Lower leg skin (tissue), 4 donors: Measurements from ENCODE around the gene NDRG2. TPM values are rescaled to one million over a fixed set of nuclear protein-coding genes. Genes with fewer than 3 reads are reported as not detected.
A peak's percentile ranks its signal among the peaks of the same experiment; 100 is the strongest.
"Not testable (repeated sequence)": the region's sequence is repeated elsewhere in the genome, so short reads cannot be mapped to it uniquely, and the experiment has no call there.

ENCODE experiments used
- DNase-seq, 2 donors: peaks; one replicate each; pipeline ENCODE4 v3.0.0-alpha.2; 2019; ENCODE audit warnings: low spot score in 2 of 2
- H3K4me3 ChIP-seq: fragments of 200-600 bp; sonication (generic); 2 replicates; pipeline ENCODE4 v1.5.1; 2017; ENCODE audit warnings: mild to moderate bottlenecking, low read depth; ENCODE audit not compliant: poor library complexity, severe bottlenecking
- POLR2A ChIP-seq, 2 donors: fragments of 450-650 bp; IDR thresholded peaks; one replicate each; pipeline ENCODE4 v1.6.1; 2016 to 2017; ENCODE audit warnings: antibody characterized with exemption in 2 of 2, mild to moderate bottlenecking in 1 of 2, moderate library complexity in 1 of 2
- WGBS, 2 donors: methylation state at CpG; one replicate each; pipeline ENCODE4 v1.1.5; 2018; 5-methylcytosine and 5-hydroxymethylcytosine counted together
- intact Hi-C: fragments of 100-400 bp; cut with DNase I; formaldehyde crosslinking; loops from one replicate; pipeline ENCODE4 v1.15.0; 2023; ENCODE audit warnings: low total_unique reads
- total RNA-seq, 4 donors: library from RNA; depleted of rRNA; stranded (reverse); fragments of >200 nt; gene quantifications; one replicate each; pipeline ENCODE4 v1.1.0, GENCODE V29; 2016
- TF ChIP-seq, protein P1 (sequence below), 3 donors: fragments of 450-650 bp; IDR thresholded peaks; one replicate each; pipeline ENCODE4 v1.5.1; 2016; ENCODE audit warnings: antibody characterized with exemption in 3 of 3, mild to moderate bottlenecking in 3 of 3, moderate library complexity in 2 of 3

NDRG2 gene
- total RNA-seq, 4 donors from 2014 or later: 186 to 475 (median 282) TPM

DNA sequence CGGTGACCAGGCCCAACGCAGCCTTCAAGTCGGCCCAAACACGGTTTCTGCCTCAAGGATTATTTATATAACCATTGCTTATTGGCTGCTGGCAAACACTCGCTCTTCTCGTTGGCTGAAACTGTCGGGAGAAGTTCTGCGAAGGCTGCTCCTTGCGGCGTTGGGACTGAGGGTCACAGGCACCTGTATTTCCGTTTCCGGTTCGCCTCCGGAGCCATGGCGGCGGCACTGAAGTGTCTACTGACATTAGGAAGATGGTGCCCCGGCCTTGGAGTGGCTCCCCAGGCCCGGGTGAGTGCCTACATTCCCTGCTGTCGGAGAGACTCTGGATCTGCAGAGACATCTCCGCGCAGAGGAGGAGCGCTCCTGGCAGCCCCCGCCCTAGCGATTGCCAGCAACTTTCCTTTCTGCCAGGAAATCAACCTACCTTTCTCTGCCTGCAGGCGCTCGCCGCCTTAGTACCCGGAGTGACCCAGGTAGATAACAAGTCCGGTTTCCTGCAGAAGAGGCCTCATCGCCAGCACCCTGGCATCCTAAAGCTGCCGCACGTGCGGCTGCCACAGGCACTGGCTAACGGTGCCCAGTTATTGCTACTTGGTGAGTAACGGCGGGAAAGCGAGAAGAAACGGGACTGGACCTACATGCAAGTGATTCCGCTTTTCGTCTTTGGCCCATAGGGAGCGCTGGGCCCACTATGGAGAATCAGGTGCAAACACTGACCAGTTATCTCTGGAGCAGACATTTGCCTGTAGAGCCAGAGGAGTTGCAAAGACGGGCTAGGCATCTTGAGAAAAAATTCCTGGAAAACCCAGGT lies 34.9 kb downstream of the NDRG2 start, which contains the start of gene METTL17:
TSS of gene METTL17 (plus strand) at position 194 of the 814 bp plus-strand sequence. CDS start at position 217, 23 bp downstream.
- TF ChIP-seq, protein P1, sequence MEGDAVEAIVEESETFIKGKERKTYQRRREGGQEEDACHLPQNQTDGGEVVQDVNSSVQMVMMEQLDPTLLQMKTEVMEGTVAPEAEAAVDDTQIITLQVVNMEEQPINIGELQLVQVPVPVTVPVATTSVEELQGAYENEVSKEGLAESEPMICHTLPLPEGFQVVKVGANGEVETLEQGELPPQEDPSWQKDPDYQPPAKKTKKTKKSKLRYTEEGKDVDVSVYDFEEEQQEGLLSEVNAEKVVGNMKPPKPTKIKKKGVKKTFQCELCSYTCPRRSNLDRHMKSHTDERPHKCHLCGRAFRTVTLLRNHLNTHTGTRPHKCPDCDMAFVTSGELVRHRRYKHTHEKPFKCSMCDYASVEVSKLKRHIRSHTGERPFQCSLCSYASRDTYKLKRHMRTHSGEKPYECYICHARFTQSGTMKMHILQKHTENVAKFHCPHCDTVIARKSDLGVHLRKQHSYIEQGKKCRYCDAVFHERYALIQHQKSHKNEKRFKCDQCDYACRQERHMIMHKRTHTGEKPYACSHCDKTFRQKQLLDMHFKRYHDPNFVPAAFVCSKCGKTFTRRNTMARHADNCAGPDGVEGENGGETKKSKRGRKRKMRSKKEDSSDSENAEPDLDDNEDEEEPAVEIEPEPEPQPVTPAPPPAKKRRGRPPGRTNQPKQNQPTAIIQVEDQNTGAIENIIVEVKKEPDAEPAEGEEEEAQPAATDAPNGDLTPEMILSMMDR (IDR thresholded peaks at IDR 0.05): no peak
- TF ChIP-seq POLR2A (IDR thresholded peaks at IDR 0.05): no peak
- peak within 1 kb of the TSS; percentile 59 for H3K4me3 ChIP-seq
- intact Hi-C loops: no loop called here
- peak; percentile 95 to 98 for DNase-seq
- WGBS, 2 donors: 0 to 1% methylated on average over 40 to 41 of the region's 42 CpGs

GRCh38 chr14:20989471-20989786 lies 35.4 kb downstream of the NDRG2 start:
- intact Hi-C loops: no loop called here
- no peak for DNase-seq
- 0 to 1% methylated on average over 11 of the region's 11 CpGs for WGBS, 2 donors
- TF ChIP-seq POLR2A (IDR thresholded peaks at IDR 0.05): no peak
- TF ChIP-seq, protein P1 (IDR thresholded peaks at IDR 0.05): no peak
- no peak overlapping the region for H3K4me3 ChIP-seq

DNA sequence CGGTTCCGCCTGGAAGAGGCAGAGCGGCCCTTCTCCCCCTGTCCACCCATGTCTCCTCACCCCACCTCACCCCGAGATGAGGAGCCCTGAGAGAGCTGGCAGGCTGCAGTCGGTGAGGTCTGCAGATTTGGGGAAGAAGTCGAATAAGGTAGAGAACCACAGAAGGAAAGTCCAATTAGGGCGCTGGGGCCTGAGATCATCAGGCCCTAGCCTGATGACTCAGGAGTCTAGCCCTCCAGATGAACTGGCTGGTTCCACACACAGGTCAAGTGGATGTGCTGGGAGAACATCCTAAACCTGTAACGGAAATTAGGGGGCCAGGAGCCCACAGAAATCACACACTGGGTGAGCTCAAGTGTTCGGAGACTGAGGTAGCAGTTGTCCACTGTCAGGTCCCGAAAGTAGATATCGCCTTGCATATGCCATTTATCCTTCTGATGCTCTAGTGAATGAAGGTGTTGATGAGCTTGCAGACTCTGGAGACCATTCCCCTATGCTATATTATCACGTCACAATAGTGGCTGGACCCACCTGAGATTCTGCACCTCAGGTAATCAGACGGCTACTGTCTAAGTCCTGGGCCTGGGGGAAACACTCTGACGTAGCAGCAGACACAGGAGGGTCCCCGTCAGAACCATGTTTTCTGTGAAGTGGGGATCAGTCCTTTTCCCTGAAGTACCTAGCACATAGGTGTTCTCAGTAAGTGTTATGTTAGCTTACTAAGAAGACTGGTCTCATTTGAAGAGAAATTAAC lies 36.0 kb downstream of the NDRG2 start:
- TF ChIP-seq, protein P1 (IDR thresholded peaks at IDR 0.05): no peak
- no peak for TF ChIP-seq POLR2A (IDR thresholded peaks at IDR 0.05)
- 81 to 82% methylated on average over 15 of the region's 15 CpGs for WGBS, 2 donors
- intact Hi-C loops: no loop called here
- no peak overlapping the region for H3K4me3 ChIP-seq
- DNase-seq: peak in 1 of 2 donors; percentile 77

GRCh38 chr14:20986811-20987210 lies 38.0 kb downstream of the NDRG2 start:
- peak in 1 of 2 donors; percentile 59 for DNase-seq
- no peak overlapping the region for H3K4me3 ChIP-seq
- TF ChIP-seq, protein P1 (IDR thresholded peaks at IDR 0.05): no peak
- TF ChIP-seq POLR2A (IDR thresholded peaks at IDR 0.05): no peak
- intact Hi-C loops: no loop called here
- 16 to 28% methylated on average over 2 of the region's 2 CpGs for WGBS, 2 donors

DNA sequence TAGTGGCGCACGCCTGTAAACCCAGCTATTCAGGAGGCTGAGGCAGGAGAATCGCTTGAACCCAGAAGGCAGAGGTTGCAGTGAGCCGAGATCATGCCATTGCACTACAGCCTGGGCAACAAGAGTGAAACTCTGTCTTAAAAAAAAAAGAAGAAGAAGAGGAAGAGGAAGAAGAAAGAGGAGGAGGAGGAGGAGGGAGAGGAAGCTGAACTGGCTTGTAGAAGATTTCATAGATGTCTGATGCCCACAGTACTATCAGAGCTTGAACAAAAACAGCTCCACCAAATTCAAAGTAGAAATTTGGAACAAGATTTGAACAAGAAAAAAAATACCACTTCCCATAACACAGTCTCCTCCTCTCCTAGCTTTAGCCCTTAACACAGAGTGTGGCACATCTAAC lies 39.2 kb downstream of the NDRG2 start:
- WGBS, 2 donors: 93 to 96% methylated on average over 4 of the region's 4 CpGs
- intact Hi-C loops, H3K4me3 ChIP-seq, DNase-seq: not testable (repeated sequence)

GRCh38 chr14:20982646-20983369 lies 42.1 kb downstream of the NDRG2 start:
- 82 to 84% methylated on average over 2 of the region's 2 CpGs for WGBS, 2 donors
- TF ChIP-seq, protein P1 (IDR thresholded peaks at IDR 0.05): no peak
- TF ChIP-seq POLR2A (IDR thresholded peaks at IDR 0.05): no peak
- H3K4me3 ChIP-seq: no peak overlapping the region
- peak in 1 of 2 donors; percentile 39 for DNase-seq
- intact Hi-C loops: no loop called here
